Heart right ventricle (tissue), 16 donors: Measurements from ENCODE around the gene FDXACB1. TPM values are rescaled to one million over a fixed set of nuclear protein-coding genes. Genes with fewer than 3 reads are reported as not detected.
A peak's percentile ranks its signal among the peaks of the same experiment; 100 is the strongest.

Source experiments
- ATAC-seq, 8 donors: fragments of 200-7000 bp; cut with Tn5 transposase; one replicate each; pipeline ENCODE4 v1.9.1; 2020; ENCODE audit warnings: mild to moderate bottlenecking in 8 of 8, moderate library complexity in 8 of 8, moderate number of reproducible peaks in 1 of 8
- DNase-seq, 2 donors: peaks; one replicate each; pipeline ENCODE4 v3.0.0-alpha.2; 2020
- H3K27ac ChIP-seq, 10 donors: fragments of 200-600 bp; sonication (generic) in 2 of 10; one replicate each; pipeline versions ENCODE4 v1.5.0 to v1.8.0; 2020 to 2022; ENCODE audit warnings: mild to moderate bottlenecking in 3 of 10
- H3K27me3 ChIP-seq, 7 donors: fragments of 200-600 bp; one replicate each; pipeline ENCODE4 v1.8.0; 2021 to 2022; ENCODE audit warnings: mild to moderate bottlenecking in 2 of 7
- H3K36me3 ChIP-seq, 9 donors: fragments of 200-600 bp; sonication (generic) in 1 of 9; one replicate each; pipeline versions ENCODE4 v1.5.0 to v1.8.0; 2020 to 2022; ENCODE audit warnings: mild to moderate bottlenecking in 2 of 9
- H3K4me1 ChIP-seq, 9 donors: fragments of 200-600 bp; sonication (generic) in 1 of 9; one replicate each; pipeline versions ENCODE4 v1.5.0 to v1.8.0; 2020 to 2022; ENCODE audit warnings: mild to moderate bottlenecking in 4 of 9
- H3K4me3 ChIP-seq, 10 donors: fragments of 200-600 bp; sonication (generic) in 2 of 10; one replicate each; pipeline versions ENCODE4 v1.5.0 to v1.8.0; 2020 to 2022; ENCODE audit warnings: mild to moderate bottlenecking in 7 of 10, moderate library complexity in 2 of 10
- H3K9me3 ChIP-seq, 11 donors: fragments of 200-600 bp in 10 of 11; sonication (generic) in 2 of 11; one replicate each; pipeline versions ENCODE4 v1.5.0 to v1.8.0; 2013 to 2022; ENCODE audit warnings: mild to moderate bottlenecking in 2 of 11, control low read depth in 1 of 11, moderate library complexity in 1 of 11
- WGBS, 2 donors: extraction: QIAGEN DNeasy Blood & Tissue Kit; methylation state at CpG; one replicate each; pipeline ENCODE4 v1.1.7; 2013; ENCODE audit warnings: inconsistent platforms in 1 of 2; 5-methylcytosine and 5-hydroxymethylcytosine counted together
- intact Hi-C, 10 donors: fragments of 100-400 bp; cut with DNase I; formaldehyde crosslinking; loops; one replicate each; pipeline versions ENCODE4 v1.11.1 to v1.14.2; 2022
- polyA plus RNA-seq, 2 donors: library from polyadenylated mRNA; stranded (reverse); fragments of 200-250 nt; gene quantifications; one replicate each; pipeline ENCODE4 v1.2.3, GENCODE V29; 2013
- total RNA-seq, 10 donors: library from RNA; stranded (reverse); fragmentation: NEBNext Ultra II Directional in 3 of 10; extraction: Animal tissue kit (Norgen Biotek cat#: 25700) in 3 of 10; gene quantifications; one replicate each; pipeline versions ENCODE4 v1.2.1 to v1.2.4, GENCODE V29; 2021 to 2023
- TF ChIP-seq, protein P1 (sequence below), 9 donors: fragments of 200-600 bp; sonication (generic) in 2 of 9; IDR thresholded peaks; one replicate each; pipeline versions ENCODE4 v1.5.0 to v1.8.0; 2021 to 2022; ENCODE audit warnings: antibody characterized with exemption in 9 of 9, mild to moderate bottlenecking in 5 of 9, moderate library complexity in 1 of 9
- donor health status: Arrhythmogenic right ventricular cardiomyopathy.
- donor health status: ischemic (EF 13 %, LVEDD 7.1; RV severe dilation, severe dysfunction).
- donor health status: healthy with polysubstance abuse.
- donor health status: DM: no; HTN: yes; CAD: no.
- donor health status: DM: no; HTN: no; CAD: no.
- donor health status: ischemic (EF 25% LVEDD 6.9; RV normal size, moderate dysfunction).
- donor health status: ischemic (EF 25% LVEDD 5.7; RV mildly dilated, moderate dysfunction).
- donor health status: healthy.
- donor health status: DM: yes; HTN: yes; CAD: no.
- donor health status: Ischemic cardiomyopathy.
- donor health status: ischemic (EF 35%, LVEDD 5.7; RV mildly dilated, moderate dysfunction).
- donor health status: nonischemic (EF 11% LVEDD 7.7; RV severe dilation, severe dysfunction).
- donor health status: DM: yes; HTN: yes; CAD: no.
- donor health status: PGD.
- donor health status: ischemic (EF 29% LVEDD 5.4; RV normal size, mild dysfunction).
- donor health status: nonischemic (EF 23%, LVEDD 6.1; RV moderate dilation, normal function).

FDXACB1 gene
- total and polyA plus RNA-seq, 12 donors, result 0.86 to 2.0 (median 1.4) TPM

DNA sequence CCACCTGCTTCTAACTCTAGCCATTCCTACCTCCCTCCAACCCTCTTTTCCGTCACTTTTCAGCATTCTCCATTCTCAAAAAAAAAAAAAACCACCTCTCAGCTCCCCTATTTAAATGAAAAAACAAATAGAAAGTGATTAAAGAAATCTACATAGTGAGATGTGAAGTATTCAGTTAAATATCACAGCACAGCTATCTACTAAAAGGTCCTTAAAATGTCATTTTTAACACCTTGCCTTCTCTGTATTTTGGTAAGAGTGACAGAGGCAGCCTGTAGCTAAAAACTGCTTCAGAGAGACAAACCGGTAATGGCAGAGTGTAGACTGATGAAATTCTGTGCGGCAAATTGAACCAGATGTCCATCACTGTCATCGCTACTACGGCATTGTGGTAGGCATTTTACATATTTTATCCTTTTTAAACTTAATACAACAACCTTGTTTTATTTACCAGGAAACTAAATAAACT is 7.2 kb downstream of the FDXACB1 start:
- peak in 3 of 8 donors; percentile 32 to 41 (median 38) for ATAC-seq
- WGBS, 2 donors, result 53% methylated on average over 5 of the region's 5 CpGs
- H3K36me3 ChIP-seq, result peaks cover 0 to 52% (median 20%) of the 10 kb centered on the region in 9 donors
- no peak for DNase-seq
- H3K27me3 ChIP-seq, result no peaks in the 10 kb centered on the region
- peak overlapping the region; percentile 85 to 99 (median 92) for H3K4me3 ChIP-seq
- H3K27ac ChIP-seq, result peak overlapping the region; percentile 92 to 97 (median 94)
- TF ChIP-seq, protein P1, sequence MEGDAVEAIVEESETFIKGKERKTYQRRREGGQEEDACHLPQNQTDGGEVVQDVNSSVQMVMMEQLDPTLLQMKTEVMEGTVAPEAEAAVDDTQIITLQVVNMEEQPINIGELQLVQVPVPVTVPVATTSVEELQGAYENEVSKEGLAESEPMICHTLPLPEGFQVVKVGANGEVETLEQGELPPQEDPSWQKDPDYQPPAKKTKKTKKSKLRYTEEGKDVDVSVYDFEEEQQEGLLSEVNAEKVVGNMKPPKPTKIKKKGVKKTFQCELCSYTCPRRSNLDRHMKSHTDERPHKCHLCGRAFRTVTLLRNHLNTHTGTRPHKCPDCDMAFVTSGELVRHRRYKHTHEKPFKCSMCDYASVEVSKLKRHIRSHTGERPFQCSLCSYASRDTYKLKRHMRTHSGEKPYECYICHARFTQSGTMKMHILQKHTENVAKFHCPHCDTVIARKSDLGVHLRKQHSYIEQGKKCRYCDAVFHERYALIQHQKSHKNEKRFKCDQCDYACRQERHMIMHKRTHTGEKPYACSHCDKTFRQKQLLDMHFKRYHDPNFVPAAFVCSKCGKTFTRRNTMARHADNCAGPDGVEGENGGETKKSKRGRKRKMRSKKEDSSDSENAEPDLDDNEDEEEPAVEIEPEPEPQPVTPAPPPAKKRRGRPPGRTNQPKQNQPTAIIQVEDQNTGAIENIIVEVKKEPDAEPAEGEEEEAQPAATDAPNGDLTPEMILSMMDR (IDR thresholded peaks at IDR 0.05), result no peak
- intact Hi-C loops, result loop anchor here in 5 of 10 donors (10.0 kb wide), 3 partner anchors 53 to 213 kb away; partner anchors contain the start of genes SDHD (in 2 of the 5) and TIMM8B (in 2 of the 5)
- peaks cover 0 to 26% (median 19%) of the 10 kb centered on the region in 9 donors for H3K4me1 ChIP-seq
- no peaks in the 10 kb centered on the region for H3K9me3 ChIP-seq

DNA sequence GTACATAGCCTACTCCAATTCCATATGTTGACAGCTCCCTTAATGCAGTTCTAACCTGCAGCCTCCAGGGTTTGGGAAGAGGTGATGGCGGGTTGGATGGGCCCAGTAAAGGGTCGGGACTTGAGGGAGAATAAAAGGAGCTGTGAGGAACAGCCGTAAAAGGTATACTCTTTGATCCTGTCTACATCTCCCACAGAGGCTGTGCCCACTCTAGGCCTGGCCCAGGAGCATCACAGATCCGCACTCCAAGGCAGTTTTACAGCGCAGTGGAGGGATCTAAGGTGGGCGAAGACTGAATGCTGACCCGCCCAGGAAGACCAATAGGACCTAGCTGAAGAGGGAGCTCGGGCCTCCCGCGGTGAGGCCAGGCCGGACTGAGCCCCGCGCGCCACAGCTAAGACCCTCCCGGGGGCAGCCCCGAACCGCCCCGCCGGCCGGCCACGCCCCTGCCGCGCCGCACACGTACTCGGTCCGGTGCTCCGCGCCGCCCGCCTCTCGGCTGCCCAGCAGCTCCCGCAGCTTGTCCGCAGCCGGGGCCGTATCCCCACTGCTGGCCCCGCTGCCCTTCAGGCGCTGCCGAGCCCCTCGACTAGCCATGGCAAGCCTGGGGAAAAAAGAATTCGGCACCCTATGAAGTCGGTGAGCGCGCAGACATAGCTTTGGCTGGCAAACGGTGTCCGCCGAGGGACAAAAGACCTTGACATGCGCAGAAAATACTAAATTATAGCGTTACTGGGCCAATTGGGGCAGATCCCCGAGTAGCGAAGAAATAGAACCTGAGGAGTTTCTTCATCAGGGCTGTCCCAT is 7.9 kb downstream of the FDXACB1 start, which contains the start of gene ALG9:
Gene ALG9 (minus strand): TSS at position 696 of the 807 bp plus-strand sequence. CDS start 99 bp downstream, at position 597.
- Histone ChIP-seq H3K27ac (peak within 1 kb of the TSS; percentile 92 to 97 (median 94)), H3K4me3 (peak within 1 kb of the TSS; percentile 85 to 99 (median 92)), H3K27me3 (no peaks in the 10 kb centered on the region), H3K9me3 (no peaks in the 10 kb centered on the region), H3K4me1 (peaks cover 0 to 26% (median 19%) of the 10 kb centered on the region in 9 donors), H3K36me3 (peaks cover 0 to 52% (median 26%) of the 10 kb centered on the region in 9 donors)
- DNase-seq (peak; percentile 88 to 90), ATAC-seq (peak; percentile 87 to 96 (median 91))
- TF ChIP-seq, protein P1 (IDR thresholded peaks at IDR 0.05), result peak in 3 of 9 donors; percentile 5 to 26 (median 13)
- WGBS, 2 donors, result 0% methylated on average over 51 of the region's 51 CpGs
- intact Hi-C loops, result loop anchor here in 5 of 10 donors (10.0 kb wide), 3 partner anchors 54 to 214 kb away; partner anchors contain the start of genes SDHD (in 2 of the 5) and TIMM8B (in 2 of the 5)

DNA sequence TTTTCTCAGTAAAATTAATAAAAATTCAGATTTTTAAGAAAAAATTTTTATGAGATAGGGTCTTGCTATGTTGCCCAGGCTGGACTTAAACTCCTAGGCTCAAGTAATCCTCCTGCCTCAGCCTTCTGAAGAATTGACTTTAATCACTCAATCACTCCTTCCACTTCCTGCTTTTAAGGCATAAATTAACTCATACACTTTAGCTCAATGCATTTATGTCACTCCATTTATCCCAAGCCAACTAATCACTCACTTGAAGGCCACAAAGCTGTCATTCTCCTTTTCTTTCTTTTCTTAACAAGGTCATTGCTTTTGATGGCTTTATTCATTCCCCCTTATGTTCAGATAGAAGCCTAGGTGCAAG is 8.5 kb downstream of the FDXACB1 start:
- Histone ChIP-seq H3K36me3 (peaks cover 0 to 52% (median 30%) of the 10 kb centered on the region in 9 donors), H3K9me3 (no peaks in the 10 kb centered on the region), H3K4me1 (peaks cover 0 to 26% (median 19%) of the 10 kb centered on the region in 9 donors), H3K4me3 (peak overlapping the region; percentile 85 to 99 (median 92)), H3K27ac (peak overlapping the region in 8 of 10 donors; percentile 92 to 97 (median 94)), H3K27me3 (no peaks in the 10 kb centered on the region)
- TF ChIP-seq, protein P1 (IDR thresholded peaks at IDR 0.05), result no peak
- ATAC-seq, result no peak
- DNase-seq, result no peak
- intact Hi-C loops, result loop anchor here in 5 of 10 donors (10.0 kb wide), 3 partner anchors 54 to 214 kb away; partner anchors contain the start of genes SDHD (in 2 of the 5) and TIMM8B (in 2 of the 5)

DNA sequence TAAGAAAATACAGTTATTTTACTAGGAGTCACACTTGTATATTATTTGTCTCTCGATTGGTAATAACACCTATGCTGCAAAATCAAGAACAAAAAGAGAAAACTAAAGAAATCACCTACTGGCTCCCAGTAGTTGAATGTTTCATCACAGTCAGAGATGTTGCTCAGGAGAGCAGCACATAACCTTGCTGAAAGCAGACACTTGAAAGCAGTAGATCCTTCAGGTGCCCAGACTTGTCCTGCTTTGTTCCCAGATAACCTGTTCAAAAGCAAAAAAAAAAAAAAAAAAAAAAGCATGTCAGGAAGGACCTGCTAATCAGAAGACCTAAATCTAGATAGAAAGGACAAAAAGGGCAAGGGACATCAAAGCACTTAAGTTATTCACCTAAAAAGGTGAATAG is 8.9 kb downstream of the FDXACB1 start:
- Histone ChIP-seq H3K9me3 (no peaks in the 10 kb centered on the region), H3K27ac (peak overlapping the region in 3 of 10 donors; percentile 94 to 95 (median 94)), H3K36me3 (peaks cover 0 to 52% (median 34%) of the 10 kb centered on the region in 9 donors), H3K27me3 (no peaks in the 10 kb centered on the region), H3K4me3 (peak overlapping the region in 8 of 10 donors; percentile 85 to 98 (median 91)), H3K4me1 (peaks cover 0 to 26% (median 19%) of the 10 kb centered on the region in 9 donors)
- ATAC-seq (no peak), DNase-seq (no peak)
- intact Hi-C loops, result loop anchor here in 5 of 10 donors (10.0 kb wide), 3 partner anchors 55 to 215 kb away; partner anchors contain the start of genes SDHD (in 2 of the 5) and TIMM8B (in 2 of the 5)
- 98 to 100% methylated on average over 1 of the region's 1 CpG for WGBS, 2 donors
- TF ChIP-seq, protein P1 (IDR thresholded peaks at IDR 0.05), result no peak
